ENCODE results near the gene PCYT1A. TPM values are rescaled to one million over a fixed set of nuclear protein-coding genes. Genes with fewer than 3 reads are reported as not detected.

The PCYT1A gene
- total RNA-seq, 1 experiment from 2014 or later = 48.8 TPM

DNA sequence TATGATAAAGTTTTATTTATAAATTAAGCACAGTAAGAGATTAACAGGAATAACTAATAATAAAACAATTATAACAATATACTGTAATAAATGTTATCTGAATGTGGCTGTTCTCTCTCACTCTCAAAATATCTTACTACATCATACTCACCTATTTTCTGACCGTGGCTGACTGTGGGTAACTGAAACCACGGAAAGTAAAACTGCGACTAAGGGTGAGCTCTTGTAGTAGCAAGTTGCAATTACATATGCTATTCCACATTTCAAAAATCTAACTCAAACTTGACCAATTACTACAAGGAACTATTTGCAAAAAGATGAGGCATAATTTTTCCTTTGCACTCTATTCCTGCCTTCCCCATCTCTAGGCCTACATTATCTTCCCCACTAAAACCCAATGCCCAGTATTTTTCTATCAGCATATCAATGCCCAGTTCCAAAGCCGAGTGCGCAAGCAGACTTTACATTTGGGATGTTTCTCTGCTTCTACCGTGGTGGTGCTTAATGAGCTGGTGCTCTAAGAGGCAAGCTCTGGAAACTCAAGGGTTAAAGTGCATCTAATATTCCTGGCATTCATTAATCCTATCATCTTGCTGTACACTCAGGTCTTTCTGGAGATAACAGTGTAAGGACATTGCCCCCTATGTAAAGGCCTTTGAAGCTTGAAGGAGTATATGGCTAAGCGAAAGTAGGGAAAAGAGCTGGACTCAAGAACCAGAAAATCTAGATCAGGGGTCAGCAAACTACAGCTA lies 6.7 kb downstream of the PCYT1A start:
- H3K9me2 ChIP-seq (replicated peaks; ENCODE audit: insufficient read depth, low read length) = no peaks in the 10 kb centered on the region
- DNase-seq = no peak
- H3K27ac ChIP-seq (ENCODE audit: low read length) = no peak overlapping the region
- H3K79me2 ChIP-seq (ENCODE audit: low read length) = peaks cover 89% of the 10 kb centered on the region
- H4K20me1 ChIP-seq (ENCODE audit: insufficient read depth, low read depth, low read length) = no peaks in the 10 kb centered on the region
- no peaks in the 10 kb centered on the region for H3K9me3 ChIP-seq (ENCODE audit: low read length)
- no peaks in the 10 kb centered on the region for H3K27me3 ChIP-seq (ENCODE audit: low read length)
- no peak overlapping the region for H3K4me3 ChIP-seq (ENCODE audit: low read length)
- H2AFZ ChIP-seq (ENCODE audit: low read length) = no peak overlapping the region
- no peak overlapping the region for H3K4me2 ChIP-seq (ENCODE audit: low read depth, low read length, poor library complexity, severe bottlenecking)
- H3K36me3 ChIP-seq (ENCODE audit: insufficient read depth, low read length) = no peaks in the 10 kb centered on the region
- peaks cover 41% of the 10 kb centered on the region for H3K4me1 ChIP-seq (ENCODE audit: low read length)
- no peak overlapping the region for H3K9ac ChIP-seq (ENCODE audit: low read length)

DNA sequence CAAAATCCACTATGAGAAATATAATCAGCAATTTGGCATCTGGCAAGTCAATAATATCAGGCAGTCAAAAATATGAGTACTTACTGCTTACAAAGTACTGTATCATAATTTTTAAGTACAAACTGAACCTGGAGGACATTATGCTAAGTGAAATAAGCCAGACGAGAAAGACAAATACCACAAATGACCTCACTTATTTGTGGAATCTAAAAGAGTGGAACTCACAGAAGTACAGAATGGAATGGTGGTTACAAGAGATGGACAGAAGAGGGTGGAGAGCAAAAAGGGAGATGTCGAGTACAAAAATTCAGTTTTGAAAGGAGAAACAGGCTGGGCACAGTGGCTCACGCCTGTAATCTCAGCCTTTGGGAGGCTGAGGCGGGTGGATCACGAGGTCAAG lies 12.4 kb downstream of the PCYT1A start:
- DNase-seq = no peak
- Histone ChIP-seq H2AFZ (ENCODE audit: low read length) (peak overlapping the region; percentile 11), H3K4me1 (ENCODE audit: low read length) (peaks cover 30% of the 10 kb centered on the region), H3K36me3 (ENCODE audit: insufficient read depth, low read length) (peaks cover 7% of the 10 kb centered on the region; the same call in 1 of the 2 replicates), H3K79me2 (ENCODE audit: low read length) (peaks cover 77% of the 10 kb centered on the region), H4K20me1 (ENCODE audit: insufficient read depth, low read depth, low read length) (no peaks in the 10 kb centered on the region), H3K27me3 (ENCODE audit: low read length) (no peaks in the 10 kb centered on the region), H3K4me2 (ENCODE audit: low read depth, low read length, poor library complexity, severe bottlenecking) (peak overlapping the region; percentile 62), H3K27ac (ENCODE audit: low read length) (peak overlapping the region; percentile 71), H3K9me2 (replicated peaks; ENCODE audit: insufficient read depth, low read length) (no peaks in the 10 kb centered on the region), H3K9ac (ENCODE audit: low read length) (peak overlapping the region; percentile 47), H3K9me3 (ENCODE audit: low read length) (no peaks in the 10 kb centered on the region), H3K4me3 (ENCODE audit: low read length) (peak overlapping the region; percentile 44)

DNA sequence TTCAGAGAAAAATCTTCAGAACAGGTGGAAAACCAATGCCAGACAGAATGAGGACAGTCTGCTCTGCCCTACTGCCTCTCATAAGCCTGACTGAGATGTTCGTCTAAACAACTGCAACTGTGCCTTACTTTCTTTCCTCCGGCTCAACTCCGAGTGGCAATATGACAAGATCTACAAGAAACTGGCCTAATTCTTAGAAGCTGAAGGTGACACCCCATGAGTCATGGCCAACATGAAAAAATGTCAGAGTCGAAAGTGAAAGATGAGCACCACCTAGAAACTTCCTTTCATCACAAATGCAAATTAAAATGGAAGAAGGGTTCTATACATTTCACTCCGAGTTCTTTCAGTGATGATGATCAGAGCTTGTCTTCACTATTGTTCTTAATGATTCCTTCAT lies 12.9 kb downstream of the PCYT1A start:
- Histone ChIP-seq H3K4me3 (ENCODE audit: low read length) (peak overlapping the region; percentile 44), H3K79me2 (ENCODE audit: low read length) (peaks cover 76% of the 10 kb centered on the region), H3K36me3 (ENCODE audit: insufficient read depth, low read length) (peaks cover 9% of the 10 kb centered on the region; the same call in 1 of the 2 replicates), H2AFZ (ENCODE audit: low read length) (peak overlapping the region; percentile 11), H4K20me1 (ENCODE audit: insufficient read depth, low read depth, low read length) (no peaks in the 10 kb centered on the region), H3K4me1 (ENCODE audit: low read length) (peaks cover 27% of the 10 kb centered on the region), H3K4me2 (ENCODE audit: low read depth, low read length, poor library complexity, severe bottlenecking) (peak overlapping the region; percentile 62), H3K27ac (ENCODE audit: low read length) (peak overlapping the region; percentile 71), H3K9me3 (ENCODE audit: low read length) (no peaks in the 10 kb centered on the region), H3K9me2 (replicated peaks; ENCODE audit: insufficient read depth, low read length) (no peaks in the 10 kb centered on the region), H3K27me3 (ENCODE audit: low read length) (no peaks in the 10 kb centered on the region), H3K9ac (ENCODE audit: low read length) (peak overlapping the region; percentile 47)
- peak; percentile 91 for DNase-seq

GRCh38 chr3:196273655-196274054 lies 13.9 kb downstream of the PCYT1A start:
- Histone ChIP-seq H3K27me3 (ENCODE audit: low read length) (no peaks in the 10 kb centered on the region), H2AFZ (ENCODE audit: low read length) (no peak overlapping the region), H3K36me3 (ENCODE audit: insufficient read depth, low read length) (peaks cover 9% of the 10 kb centered on the region; the same call in 1 of the 2 replicates), H3K4me3 (ENCODE audit: low read length) (no peak overlapping the region), H3K79me2 (ENCODE audit: low read length) (peaks cover 72% of the 10 kb centered on the region), H3K9me2 (replicated peaks; ENCODE audit: insufficient read depth, low read length) (no peaks in the 10 kb centered on the region), H3K27ac (ENCODE audit: low read length) (no peak overlapping the region), H3K9ac (ENCODE audit: low read length) (no peak overlapping the region), H3K4me2 (ENCODE audit: low read depth, low read length, poor library complexity, severe bottlenecking) (no peak overlapping the region), H4K20me1 (ENCODE audit: insufficient read depth, low read depth, low read length) (no peaks in the 10 kb centered on the region), H3K4me1 (ENCODE audit: low read length) (peaks cover 27% of the 10 kb centered on the region), H3K9me3 (ENCODE audit: low read length) (no peaks in the 10 kb centered on the region)
- no peak for DNase-seq

- Histone ChIP-seq H3K4me3 (ENCODE audit: low read length) (no peak overlapping the region), H3K36me3 (ENCODE audit: insufficient read depth, low read length) (peaks cover 9% of the 10 kb centered on the region; the same call in 1 of the 2 replicates), H3K79me2 (ENCODE audit: low read length) (peaks cover 65% of the 10 kb centered on the region), H3K9me3 (ENCODE audit: low read length) (no peaks in the 10 kb centered on the region), H3K9me2 (replicated peaks; ENCODE audit: insufficient read depth, low read length) (no peaks in the 10 kb centered on the region), H4K20me1 (ENCODE audit: insufficient read depth, low read depth, low read length) (no peaks in the 10 kb centered on the region), H3K27ac (ENCODE audit: low read length) (no peak overlapping the region), H3K27me3 (ENCODE audit: low read length) (no peaks in the 10 kb centered on the region), H3K4me1 (ENCODE audit: low read length) (peaks cover 27% of the 10 kb centered on the region), H3K4me2 (ENCODE audit: low read depth, low read length, poor library complexity, severe bottlenecking) (no peak overlapping the region), H3K9ac (ENCODE audit: low read length) (no peak overlapping the region), H2AFZ (ENCODE audit: low read length) (no peak overlapping the region)
- DNase-seq = no peak
These were observed 14.7 kb downstream of the PCYT1A start for GRCh38 chr3:196272826-196273225.

GRCh38 chr3:196270499-196270898 lies 17.0 kb downstream of the PCYT1A start:
- no peak overlapping the region for H3K4me3 ChIP-seq (ENCODE audit: low read length)
- H3K9me2 ChIP-seq (replicated peaks; ENCODE audit: insufficient read depth, low read length) = no peaks in the 10 kb centered on the region
- H3K27ac ChIP-seq (ENCODE audit: low read length) = no peak overlapping the region
- no peak overlapping the region for H3K9ac ChIP-seq (ENCODE audit: low read length)
- H3K4me1 ChIP-seq (ENCODE audit: low read length) = peaks cover 27% of the 10 kb centered on the region
- DNase-seq = no peak
- H3K4me2 ChIP-seq (ENCODE audit: low read depth, low read length, poor library complexity, severe bottlenecking) = no peak overlapping the region
- peaks cover 9% of the 10 kb centered on the region; the same call in 1 of the 2 replicates for H3K36me3 ChIP-seq (ENCODE audit: insufficient read depth, low read length)
- H2AFZ ChIP-seq (ENCODE audit: low read length) = no peak overlapping the region
- H4K20me1 ChIP-seq (ENCODE audit: insufficient read depth, low read depth, low read length) = no peaks in the 10 kb centered on the region
- H3K27me3 ChIP-seq (ENCODE audit: low read length) = no peaks in the 10 kb centered on the region
- H3K9me3 ChIP-seq (ENCODE audit: low read length) = no peaks in the 10 kb centered on the region
- H3K79me2 ChIP-seq (ENCODE audit: low read length) = peaks cover 57% of the 10 kb centered on the region

DNA sequence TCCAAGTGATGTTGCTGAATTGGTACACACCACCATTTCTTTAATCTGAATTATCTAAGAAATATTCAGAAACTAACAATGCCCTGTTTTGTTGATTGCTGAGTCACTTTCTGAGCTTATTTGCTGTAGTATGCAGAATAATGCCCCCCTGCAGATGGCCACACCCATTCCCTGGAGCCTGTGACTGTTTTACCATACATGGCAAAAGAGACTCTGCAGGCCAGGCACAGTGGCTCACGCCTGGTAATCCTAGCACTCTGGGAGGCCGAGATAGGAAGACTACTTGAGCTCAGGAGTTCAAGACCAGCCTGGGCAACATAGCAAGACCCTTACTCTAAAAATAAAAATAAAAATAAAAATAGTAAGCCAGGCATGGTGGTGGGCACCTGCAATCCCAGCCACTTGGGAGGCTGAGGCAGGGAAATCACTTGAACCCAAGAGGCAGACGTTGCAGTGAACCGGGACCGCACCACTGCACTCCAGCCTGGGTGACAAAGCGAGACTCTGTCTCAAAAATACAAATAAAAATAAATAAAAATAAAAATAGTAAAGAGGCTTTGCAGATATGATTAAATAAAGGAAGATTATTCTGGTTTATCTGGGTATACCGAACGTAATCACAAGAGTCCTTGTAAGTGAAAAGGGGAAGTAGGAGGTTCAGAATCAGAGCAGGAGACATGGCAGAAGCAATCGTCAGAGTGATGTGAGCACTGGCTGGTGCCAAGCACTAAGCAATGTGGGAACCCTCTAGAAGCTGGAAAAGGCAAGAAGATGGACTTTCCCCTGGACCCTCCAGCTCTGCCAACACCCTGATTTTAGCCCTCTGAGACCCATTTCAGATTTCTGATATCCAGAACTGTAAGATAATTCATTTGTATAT lies 19.0 kb downstream of the PCYT1A start:
- peak; percentile 51 for DNase-seq
- H4K20me1 ChIP-seq (ENCODE audit: insufficient read depth, low read depth, low read length) = no peaks in the 10 kb centered on the region
- no peak overlapping the region for H3K9ac ChIP-seq (ENCODE audit: low read length)
- H2AFZ ChIP-seq (ENCODE audit: low read length) = no peak overlapping the region
- H3K27ac ChIP-seq (ENCODE audit: low read length) = no peak overlapping the region
- peaks cover 46% of the 10 kb centered on the region for H3K79me2 ChIP-seq (ENCODE audit: low read length)
- H3K4me1 ChIP-seq (ENCODE audit: low read length) = peaks cover 10% of the 10 kb centered on the region
- no peak overlapping the region for H3K4me2 ChIP-seq (ENCODE audit: low read depth, low read length, poor library complexity, severe bottlenecking)
- H3K9me3 ChIP-seq (ENCODE audit: low read length) = no peaks in the 10 kb centered on the region
- H3K36me3 ChIP-seq (ENCODE audit: insufficient read depth, low read length) = peaks cover 9% of the 10 kb centered on the region; the same call in 1 of the 2 replicates
- no peaks in the 10 kb centered on the region for H3K27me3 ChIP-seq (ENCODE audit: low read length)
- no peak overlapping the region for H3K4me3 ChIP-seq (ENCODE audit: low read length)
- H3K9me2 ChIP-seq (replicated peaks; ENCODE audit: insufficient read depth, low read length) = no peaks in the 10 kb centered on the region

DNA sequence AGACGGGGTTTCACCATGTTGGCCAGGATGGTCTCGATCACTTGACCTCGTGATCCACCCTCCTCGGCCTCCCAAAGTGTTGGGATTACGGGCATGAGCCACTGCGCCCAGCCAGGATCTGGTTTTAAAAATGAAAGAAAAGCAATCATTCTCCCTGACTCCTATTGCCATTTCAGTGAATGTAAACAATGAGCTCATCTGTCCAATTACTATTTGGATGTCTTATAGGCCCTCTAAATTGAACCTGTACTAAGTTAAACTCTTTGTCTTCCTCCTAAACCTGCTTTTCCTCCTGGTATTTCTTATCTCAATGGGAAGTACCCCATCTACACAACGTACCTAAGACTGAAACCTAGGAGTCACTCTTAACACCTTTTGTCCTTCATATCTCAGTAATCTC lies 23.7 kb downstream of the PCYT1A start:
- Histone ChIP-seq H3K36me3 (ENCODE audit: insufficient read depth, low read length) (peaks cover 8% of the 10 kb centered on the region; the same call in 1 of the 2 replicates), H3K4me1 (ENCODE audit: low read length) (peaks cover under 1% of the 10 kb centered on the region; the same call in 1 of the 2 replicates), H2AFZ (ENCODE audit: low read length) (no peak overlapping the region), H3K9me2 (replicated peaks; ENCODE audit: insufficient read depth, low read length) (no peaks in the 10 kb centered on the region), H4K20me1 (ENCODE audit: insufficient read depth, low read depth, low read length) (no peaks in the 10 kb centered on the region), H3K9ac (ENCODE audit: low read length) (no peak overlapping the region), H3K4me2 (ENCODE audit: low read depth, low read length, poor library complexity, severe bottlenecking) (no peak overlapping the region), H3K4me3 (ENCODE audit: low read length) (no peak overlapping the region), H3K27ac (ENCODE audit: low read length) (no peak overlapping the region), H3K9me3 (ENCODE audit: low read length) (no peaks in the 10 kb centered on the region), H3K79me2 (ENCODE audit: low read length) (peaks cover 38% of the 10 kb centered on the region), H3K27me3 (ENCODE audit: low read length) (no peaks in the 10 kb centered on the region)
- DNase-seq = no peak
